ENCODE data around the gene KIF3C.
"Not testable (repeated sequence)": the region's sequence is repeated elsewhere in the genome, so short reads cannot be mapped to it uniquely, and the experiment has no call there.

Gene KIF3C

DNA sequence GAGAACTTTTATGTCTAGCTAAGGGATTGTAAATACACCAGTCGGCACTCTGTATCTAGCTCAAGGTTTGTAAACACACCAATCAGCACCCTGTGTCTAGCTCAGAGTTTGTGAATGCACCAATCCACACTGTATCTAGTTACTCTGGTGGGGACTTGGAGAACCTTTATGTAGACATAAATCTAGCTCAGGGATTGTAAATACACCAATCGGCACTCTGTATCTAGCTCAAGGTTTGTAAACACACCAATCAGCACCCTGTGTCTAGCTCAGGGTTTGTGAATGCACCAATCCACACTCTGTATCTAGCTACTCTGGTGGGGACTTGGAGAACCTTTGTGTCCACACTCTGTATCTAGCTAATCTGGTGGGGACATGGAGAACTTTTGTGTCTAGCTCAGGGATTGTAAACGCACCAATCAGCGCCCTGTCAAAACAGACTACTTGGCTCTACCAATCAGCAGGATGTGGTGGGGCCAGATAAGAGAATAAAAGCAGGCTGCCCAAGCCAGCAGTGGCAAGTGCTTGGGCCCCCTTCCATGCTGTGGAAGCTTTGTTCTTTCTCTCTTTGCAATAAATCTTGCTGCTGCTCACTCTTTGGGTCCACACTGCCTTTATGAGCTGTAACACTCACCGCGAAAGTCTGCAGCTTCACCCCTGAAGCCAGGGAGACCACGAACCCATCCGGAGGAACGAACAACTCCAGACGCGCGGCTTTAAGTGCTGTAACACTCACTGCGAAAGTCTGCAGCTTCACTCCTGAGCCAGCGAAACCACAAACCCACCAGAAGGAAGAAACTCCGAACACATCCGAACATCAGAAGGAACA lies 66.1 kb downstream of the KIF3C start:
- DNase-seq: peak; percentile 12 to 33 (median 23)

DNA sequence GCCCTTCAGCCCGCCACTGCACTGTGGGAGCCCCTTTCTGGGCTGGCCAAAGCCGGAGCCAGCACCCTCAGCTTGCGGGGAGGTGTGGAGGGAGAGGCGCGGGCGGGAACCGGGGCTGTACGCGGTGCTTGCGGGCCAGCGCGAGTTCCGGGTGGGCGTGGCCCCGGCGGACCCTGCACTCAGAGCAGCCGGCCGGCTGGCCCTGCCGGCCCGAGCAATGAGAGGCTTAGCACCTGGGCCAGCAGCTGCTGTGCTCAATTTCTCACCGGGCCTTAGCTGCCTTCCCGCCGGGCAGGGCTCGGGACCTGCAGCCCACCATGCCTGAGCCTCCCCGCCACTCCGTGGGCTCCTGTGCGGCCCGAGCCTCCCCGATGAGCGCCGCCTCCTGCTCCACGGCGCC lies 66.9 kb downstream of the KIF3C start:
- DNase-seq: not testable (repeated sequence)

DNA sequence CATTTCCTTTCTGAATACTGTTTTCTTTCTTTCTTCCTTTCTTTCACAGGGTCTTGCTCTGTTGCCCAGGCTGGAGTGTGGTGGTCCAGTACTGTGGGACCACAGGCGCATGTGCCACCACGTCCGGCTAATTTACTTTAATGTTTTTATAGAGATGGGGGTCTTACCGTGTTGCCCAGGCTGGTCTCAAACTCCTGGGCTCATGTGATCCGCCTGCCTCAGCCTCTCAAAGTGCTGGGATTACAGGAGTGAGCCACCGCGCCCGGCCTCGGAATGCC lies 68.7 kb downstream of the KIF3C start:
- not testable (repeated sequence) for DNase-seq

- no peak for DNase-seq
Measured at GRCh38 chr2:25912851-25913695, 69.2 kb downstream of the KIF3C start.

- DNase-seq: not testable (repeated sequence)
Measured at GRCh38 chr2:25909574-25909973, 72.7 kb downstream of the KIF3C start.

DNA sequence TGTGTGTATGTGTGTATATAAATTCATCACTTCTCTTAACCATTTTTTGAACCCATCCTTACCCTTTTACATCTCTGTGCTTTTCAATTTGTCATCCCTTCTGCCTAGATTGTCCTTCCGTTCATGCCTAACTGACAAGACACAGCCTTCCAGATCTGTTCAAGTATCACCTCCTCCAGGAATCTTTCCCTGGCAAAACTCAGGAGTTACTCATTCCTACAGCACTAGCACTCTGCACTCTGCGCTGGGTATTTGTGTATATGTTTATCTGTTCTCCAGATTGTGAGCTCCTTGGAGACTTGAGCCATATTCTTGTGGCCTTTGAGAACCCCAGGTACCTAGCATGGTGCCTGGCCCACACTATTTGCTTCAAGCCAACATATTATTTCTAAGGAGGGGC lies 77.2 kb downstream of the KIF3C start:
- DNase-seq: no peak

DNA sequence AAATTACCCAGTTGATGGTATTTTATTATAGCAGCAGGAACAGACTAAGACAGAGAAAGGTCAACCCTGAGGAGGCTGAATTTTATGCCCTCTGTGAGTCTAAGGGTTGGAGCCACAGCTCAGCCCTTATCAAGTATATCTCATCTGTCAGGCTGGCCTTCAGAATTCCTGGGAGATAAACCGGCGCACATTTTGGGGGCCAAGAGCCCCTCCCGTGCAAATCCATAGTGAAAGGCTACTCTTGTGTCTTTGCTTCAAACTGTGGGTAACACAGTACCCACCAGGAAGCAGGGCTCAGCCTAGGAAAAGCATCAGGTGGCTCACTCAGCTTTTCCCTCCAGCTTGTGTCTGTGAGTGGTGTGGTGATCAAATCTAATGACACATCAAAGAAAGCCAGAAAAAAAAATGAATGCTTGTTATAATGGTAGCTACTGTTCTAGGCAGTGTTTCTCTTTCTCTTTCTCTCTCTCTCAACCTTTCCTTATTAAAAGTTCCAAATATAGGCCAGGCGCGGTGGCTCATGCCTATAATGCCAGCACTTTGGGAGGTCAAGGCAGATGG lies 79.0 kb downstream of the KIF3C start:
- no peak for DNase-seq

DNA sequence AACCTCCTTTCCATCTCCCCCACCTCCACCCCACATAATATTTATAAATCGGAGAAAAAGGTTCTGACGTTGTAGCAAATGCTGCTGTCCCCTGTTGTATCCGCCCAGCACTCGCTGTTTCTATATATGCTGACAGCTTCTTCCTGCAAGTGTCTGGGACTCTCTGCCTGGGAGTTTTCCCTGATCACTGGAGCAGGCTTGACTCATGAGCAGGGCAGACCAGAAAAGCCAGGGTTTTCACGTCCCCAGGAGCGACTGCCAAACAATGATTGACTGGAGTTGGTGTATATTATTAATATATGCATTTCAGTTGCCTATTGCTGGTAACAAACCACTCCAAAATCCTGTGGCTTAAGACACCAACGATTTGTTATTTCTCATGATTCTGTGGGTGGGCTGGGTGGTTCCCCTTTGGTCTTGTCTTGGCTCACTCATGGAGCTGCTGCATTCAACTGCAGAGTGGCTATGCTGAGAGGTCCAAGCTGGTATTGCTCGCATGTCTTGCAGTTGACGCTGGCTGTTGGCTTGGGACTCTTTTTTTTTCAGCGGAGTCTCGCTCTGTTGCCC lies 82.8 kb downstream of the KIF3C start:
- peak; percentile 43 to 65 (median 59) for DNase-seq

- peak; percentile 51 to 80 (median 70) for DNase-seq
Measured at GRCh38 chr2:25897506-25897905, 84.8 kb downstream of the KIF3C start.

DNA sequence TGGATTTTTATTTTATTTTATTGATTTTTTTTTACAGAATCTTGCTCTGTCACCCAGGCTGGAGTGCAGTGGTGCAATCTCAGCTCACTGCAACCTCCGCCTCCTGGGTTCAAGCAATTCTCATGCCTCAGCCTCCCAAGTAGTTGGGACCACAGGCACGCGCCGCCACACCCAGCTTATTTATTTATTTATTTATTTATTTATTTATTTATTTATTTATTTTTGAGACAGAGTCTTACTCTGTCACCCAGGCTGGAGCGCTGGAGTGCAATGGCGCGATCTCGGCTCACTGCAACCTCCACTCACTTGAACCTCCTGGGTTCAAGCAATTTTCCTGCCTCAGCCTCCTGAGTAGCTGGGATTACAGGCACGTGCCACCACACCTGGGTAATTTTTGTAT lies 86.0 kb downstream of the KIF3C start:
- DNase-seq: not testable (repeated sequence)

DNA sequence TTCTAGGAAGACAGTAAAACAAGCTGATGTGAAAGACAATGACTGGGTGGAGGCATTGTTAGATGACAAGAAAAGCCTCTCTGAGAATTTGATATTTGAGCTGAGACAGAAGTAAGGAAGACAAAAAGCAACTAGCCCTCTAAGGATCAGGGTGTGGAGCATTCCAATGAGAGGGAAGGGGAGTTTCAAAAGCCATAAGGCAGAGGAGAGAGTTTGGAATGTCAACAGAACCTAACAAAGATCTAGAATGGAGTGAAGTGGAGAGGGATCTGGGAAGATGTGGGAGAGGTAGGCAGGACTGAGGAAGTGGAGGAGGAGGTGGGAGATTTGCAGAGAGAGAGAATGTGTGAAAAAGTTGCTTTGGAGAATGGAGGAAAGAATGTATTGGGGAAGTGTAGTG lies 86.7 kb downstream of the KIF3C start:
- DNase-seq: no peak

GRCh38 chr2:25895018-25895417 lies 87.3 kb downstream of the KIF3C start:
- no peak for DNase-seq

DNA sequence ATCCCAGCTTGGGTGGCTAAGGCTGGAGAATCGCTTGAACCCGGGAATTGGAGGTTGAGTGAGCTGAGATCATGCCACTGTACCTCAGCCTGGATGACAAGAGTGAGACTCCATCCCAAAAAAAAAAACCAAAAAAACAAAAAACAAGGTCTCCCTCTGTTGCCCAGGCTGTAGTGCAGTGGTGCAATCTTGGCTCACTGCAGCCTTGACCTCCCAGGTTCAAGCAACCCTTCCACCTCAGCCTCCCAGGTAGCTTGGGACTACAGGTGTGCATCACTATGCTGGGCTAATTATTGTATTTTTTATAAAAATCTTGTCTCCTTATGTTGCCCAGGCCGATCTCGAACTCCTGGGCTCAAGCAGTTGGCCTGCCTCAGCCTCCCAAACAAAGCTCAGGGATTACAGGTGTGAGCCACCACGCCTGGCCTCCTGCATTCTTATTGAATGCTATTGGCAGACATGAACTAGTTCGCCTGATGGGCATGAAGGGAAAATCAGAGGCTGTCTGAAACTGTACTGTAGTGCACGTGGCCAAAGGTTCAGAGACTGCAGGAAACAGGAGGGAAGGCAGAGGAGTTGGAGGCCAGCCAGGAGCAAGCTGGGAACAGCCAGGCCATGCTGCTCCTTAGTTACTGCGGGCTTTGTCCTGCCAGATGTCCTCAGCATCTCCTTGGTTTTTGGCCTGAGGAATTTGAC lies 88.0 kb downstream of the KIF3C start:
- DNase-seq: no peak

- no peak for DNase-seq
Measured at GRCh38 chr2:25891672-25892071, 90.6 kb downstream of the KIF3C start.

DNA sequence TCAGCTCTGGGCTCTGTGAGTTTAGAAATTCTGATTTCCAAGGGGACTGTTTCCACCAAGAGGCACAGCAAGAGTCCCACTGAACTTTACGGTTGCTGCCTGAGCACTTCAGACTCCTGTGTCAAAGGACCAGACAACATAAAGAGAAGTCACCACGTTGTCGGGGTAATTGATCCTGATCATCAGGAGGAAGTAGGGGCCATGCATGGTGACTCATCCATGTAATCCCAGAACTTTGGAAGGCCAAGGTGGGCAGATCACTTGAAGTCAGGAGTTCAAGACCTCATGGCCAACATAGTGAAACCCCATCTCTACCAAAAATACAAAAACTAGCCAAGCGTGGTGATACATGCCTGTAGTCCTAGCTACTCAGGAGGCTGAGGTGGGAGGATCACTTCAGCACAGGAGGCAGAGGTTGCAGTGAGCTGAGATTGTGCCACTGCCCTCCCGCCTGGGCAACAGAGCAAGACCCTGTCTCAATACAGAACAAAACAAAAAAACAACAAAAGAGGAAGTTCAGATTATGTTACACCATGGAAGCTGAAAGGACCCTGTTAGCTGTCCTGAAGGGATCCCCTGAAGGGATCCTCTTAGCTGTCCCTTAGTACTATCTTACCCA lies 94.6 kb downstream of the KIF3C start:
- DNase-seq: peak in 1 of 4 experiments; percentile 15

- no peak for DNase-seq
Measured at GRCh38 chr2:25885933-25886332, 96.4 kb downstream of the KIF3C start.

DNA sequence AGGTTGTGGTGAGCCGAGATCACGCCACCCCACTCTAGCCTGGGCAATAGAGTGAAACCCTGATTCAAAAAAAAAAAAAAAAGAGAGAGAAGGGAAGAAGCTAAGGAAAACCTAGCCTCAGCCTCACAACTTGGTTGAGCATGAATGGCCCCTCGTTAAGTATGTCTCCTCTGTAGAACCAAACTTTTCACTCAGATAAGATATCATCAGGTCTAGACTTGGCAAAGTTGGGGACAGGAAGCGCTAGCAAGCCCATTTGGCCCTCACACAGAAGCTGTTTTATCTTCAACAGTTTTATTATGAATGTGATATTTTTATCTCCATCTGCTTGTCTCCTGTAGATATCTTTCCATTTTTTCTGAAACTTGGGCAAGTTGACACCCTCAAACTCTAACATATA lies 100.5 kb downstream of the KIF3C start:
- DNase-seq: no peak

- no peak for DNase-seq
Measured at GRCh38 chr2:25879133-25879730, 103.1 kb downstream of the KIF3C start.

- DNase-seq: peak; percentile 99 to 100 (median 100)
Measured at GRCh38 chr2:25878361-25879132, 103.8 kb downstream of the KIF3C start, which contains the start of gene ASXL2. ASXL2 (minus strand) TSS chr2:25878487; CDS start chr2:25878222, 265 bp downstream.

DNA sequence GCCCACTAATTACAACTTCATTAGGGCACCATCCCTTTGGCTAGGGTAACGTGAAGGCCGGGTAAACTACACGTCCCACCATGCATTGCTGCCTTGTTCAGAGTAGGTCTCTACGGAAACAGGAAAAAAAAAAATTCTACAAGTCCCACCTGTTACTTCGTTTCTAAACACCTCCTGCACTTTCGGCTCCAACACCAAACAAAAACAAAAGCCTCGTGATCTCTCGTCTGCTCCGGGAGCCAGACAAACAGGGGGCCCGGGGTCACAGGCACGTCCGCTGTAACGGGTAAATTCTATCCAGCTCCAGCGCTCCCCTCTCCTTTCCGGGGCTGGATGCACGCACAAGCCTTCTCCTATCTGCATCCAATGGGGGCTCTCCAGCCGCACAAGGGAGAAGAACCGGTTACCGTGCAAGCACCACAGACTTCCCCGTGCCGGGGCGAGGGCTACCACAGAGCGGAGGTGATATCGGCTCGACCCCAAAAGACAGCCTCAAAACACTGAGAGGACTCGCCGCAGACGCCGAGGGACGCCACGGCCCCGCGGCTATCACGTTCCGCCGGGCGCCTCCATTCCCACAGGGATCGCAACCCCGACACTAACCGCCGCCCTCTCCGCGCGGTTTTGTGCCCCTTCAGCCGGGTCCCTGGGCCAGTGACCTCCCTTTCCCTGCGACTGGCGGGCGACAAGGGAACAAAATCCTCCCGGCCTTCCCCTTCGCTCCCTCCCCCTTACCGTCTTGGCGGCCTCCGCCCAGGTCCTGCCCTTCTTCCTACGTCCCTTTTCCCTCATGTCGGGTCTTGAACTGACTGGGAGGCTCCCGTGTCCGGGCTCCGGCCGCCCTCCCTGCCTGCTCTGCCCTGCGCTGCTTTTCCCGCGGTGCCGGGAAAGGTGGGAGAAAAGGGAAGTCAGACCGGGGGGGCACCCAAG lies 104.6 kb downstream of the KIF3C start:
- DNase-seq: peak; percentile 39 to 66 (median 64)

All from suppressor macrophage (primary cell).